Fibroblast of upper back skin (primary cell): ENCODE data around the gene JADE3.
A peak's percentile ranks its signal among the peaks of the same experiment; 100 is the strongest.

ENCODE experiments used
- DNase-seq: peaks from one replicate; pipeline ENCODE4 v3.0.0-alpha.2; 2013

The JADE3 gene

GRCh38 chrX:46912098-46912602, at the start of gene JADE3:
TSS of gene JADE3 (plus strand) at chrX:46912421. CDS start at chrX:46984895, 72,474 bp downstream.
- DNase-seq, result peak; percentile 71

- DNase-seq, result no peak
These were observed 49.1 kb upstream of the JADE3 start for GRCh38 chrX:46863072-46863471.

- DNase-seq, result peak; percentile 2
These were observed 47.6 kb upstream of the JADE3 start for GRCh38 chrX:46864606-46865005.

- peak; percentile 50 for DNase-seq
These were observed 46.9 kb upstream of the JADE3 start for GRCh38 chrX:46865281-46865680.

- no peak for DNase-seq
These were observed 45.5 kb upstream of the JADE3 start for GRCh38 chrX:46866726-46867125.

GRCh38 chrX:46873746-46874145, 38.5 kb upstream of the JADE3 start:
- peak; percentile 42 for DNase-seq

- no peak for DNase-seq
These were observed 35.3 kb upstream of the JADE3 start for GRCh38 chrX:46876901-46877300.

GRCh38 chrX:46882266-46882665, 30.0 kb upstream of the JADE3 start:
- DNase-seq, result no peak

GRCh38 chrX:46884799-46885198, 27.4 kb upstream of the JADE3 start:
- DNase-seq, result no peak

- no peak for DNase-seq
These were observed 14.0 kb upstream of the JADE3 start for GRCh38 chrX:46898207-46898606.

- DNase-seq, result peak; percentile 67
These were observed 8.6 kb upstream of the JADE3 start for GRCh38 chrX:46903458-46904242.

GRCh38 chrX:46904626-46905025, 7.6 kb upstream of the JADE3 start:
- DNase-seq, result no peak

GRCh38 chrX:46910415-46910814, 1.8 kb upstream of the JADE3 start:
- no peak for DNase-seq

- DNase-seq, result no peak
These were observed 626 bp downstream of the JADE3 start for GRCh38 chrX:46912603-46913491.

GRCh38 chrX:46913667-46914066, 1.4 kb downstream of the JADE3 start:
- DNase-seq, result no peak

- DNase-seq, result no peak
These were observed 4.1 kb downstream of the JADE3 start for GRCh38 chrX:46916273-46916672.

- no peak for DNase-seq
These were observed 5.4 kb downstream of the JADE3 start for GRCh38 chrX:46917622-46918021.

- no peak for DNase-seq
These were observed 6.2 kb downstream of the JADE3 start for GRCh38 chrX:46918434-46918833.

GRCh38 chrX:46920235-46920634, 8.0 kb downstream of the JADE3 start:
- DNase-seq, result no peak

- no peak for DNase-seq
These were observed 10.4 kb downstream of the JADE3 start for GRCh38 chrX:46922611-46923010.

- no peak for DNase-seq
These were observed 15.5 kb downstream of the JADE3 start for GRCh38 chrX:46927718-46928117.

- DNase-seq, result peak; percentile 55
These were observed 17.4 kb downstream of the JADE3 start for GRCh38 chrX:46929439-46930261.

- no peak for DNase-seq
These were observed 23.1 kb downstream of the JADE3 start for GRCh38 chrX:46935295-46935694.
